ENCODE results near the gene RSPRY1.

GRCh38 chr16:57152096-57153093 lies 33.7 kb upstream of the RSPRY1 start:
- TF ChIP-seq SIN3A (IDR thresholded peaks at IDR 0.05; ENCODE audit: borderline replicate concordance, insufficient read depth, low read length) (no peak), TAF1 (IDR thresholded peaks at IDR 0.05; ENCODE audit: borderline replicate concordance, insufficient read depth, low read length) (no peak), POLR2AphosphoS5 (IDR thresholded peaks at IDR 0.05; ENCODE audit: low read depth, low read length) (no peak), FOXP2 (optimal IDR thresholded peaks at IDR 0.05; ENCODE audit: borderline replicate concordance, extremely low read depth, extremely low read length, insufficient read depth) (no peak)
- TF ChIP-seq, protein P1, sequence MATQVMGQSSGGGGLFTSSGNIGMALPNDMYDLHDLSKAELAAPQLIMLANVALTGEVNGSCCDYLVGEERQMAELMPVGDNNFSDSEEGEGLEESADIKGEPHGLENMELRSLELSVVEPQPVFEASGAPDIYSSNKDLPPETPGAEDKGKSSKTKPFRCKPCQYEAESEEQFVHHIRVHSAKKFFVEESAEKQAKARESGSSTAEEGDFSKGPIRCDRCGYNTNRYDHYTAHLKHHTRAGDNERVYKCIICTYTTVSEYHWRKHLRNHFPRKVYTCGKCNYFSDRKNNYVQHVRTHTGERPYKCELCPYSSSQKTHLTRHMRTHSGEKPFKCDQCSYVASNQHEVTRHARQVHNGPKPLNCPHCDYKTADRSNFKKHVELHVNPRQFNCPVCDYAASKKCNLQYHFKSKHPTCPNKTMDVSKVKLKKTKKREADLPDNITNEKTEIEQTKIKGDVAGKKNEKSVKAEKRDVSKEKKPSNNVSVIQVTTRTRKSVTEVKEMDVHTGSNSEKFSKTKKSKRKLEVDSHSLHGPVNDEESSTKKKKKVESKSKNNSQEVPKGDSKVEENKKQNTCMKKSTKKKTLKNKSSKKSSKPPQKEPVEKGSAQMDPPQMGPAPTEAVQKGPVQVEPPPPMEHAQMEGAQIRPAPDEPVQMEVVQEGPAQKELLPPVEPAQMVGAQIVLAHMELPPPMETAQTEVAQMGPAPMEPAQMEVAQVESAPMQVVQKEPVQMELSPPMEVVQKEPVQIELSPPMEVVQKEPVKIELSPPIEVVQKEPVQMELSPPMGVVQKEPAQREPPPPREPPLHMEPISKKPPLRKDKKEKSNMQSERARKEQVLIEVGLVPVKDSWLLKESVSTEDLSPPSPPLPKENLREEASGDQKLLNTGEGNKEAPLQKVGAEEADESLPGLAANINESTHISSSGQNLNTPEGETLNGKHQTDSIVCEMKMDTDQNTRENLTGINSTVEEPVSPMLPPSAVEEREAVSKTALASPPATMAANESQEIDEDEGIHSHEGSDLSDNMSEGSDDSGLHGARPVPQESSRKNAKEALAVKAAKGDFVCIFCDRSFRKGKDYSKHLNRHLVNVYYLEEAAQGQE (IDR thresholded peaks at IDR 0.05; ENCODE audit: insufficient read depth in 1 of 2, low read depth in 2 of 2, low read length in 2 of 2), result no peak
